NCI-H128 (cell line): ENCODE measurements around the gene MAP3K7.

ENCODE experiments used
- DNase-seq: peaks from one replicate; lab custom pipeline; 2025; ENCODE audit not compliant: unreplicated experiment; lab: John Stamatoyannopoulos, UW

MAP3K7 gene

GRCh38 chr6:90533615-90534336 is 53.1 kb downstream of the MAP3K7 start:
- DNase-seq = no peak

- DNase-seq = no peak
Observed at GRCh38 chr6:90530882-90531281, 56.0 kb downstream of the MAP3K7 start.

GRCh38 chr6:90525421-90525820 is 61.5 kb downstream of the MAP3K7 start:
- DNase-seq = no peak

- no peak for DNase-seq
Observed at GRCh38 chr6:90523779-90524310, 63.0 kb downstream of the MAP3K7 start.

- DNase-seq = no peak
Observed at GRCh38 chr6:90521955-90522354, 64.9 kb downstream of the MAP3K7 start.

- no peak for DNase-seq
Observed at GRCh38 chr6:90516074-90516660, 70.7 kb downstream of the MAP3K7 start.

GRCh38 chr6:90514496-90514895 is 72.4 kb downstream of the MAP3K7 start:
- DNase-seq = no peak

- no peak for DNase-seq
Observed at GRCh38 chr6:90508753-90509152, 78.1 kb downstream of the MAP3K7 start.

GRCh38 chr6:90502866-90503407 is 83.9 kb downstream of the MAP3K7 start:
- no peak for DNase-seq

GRCh38 chr6:90502381-90502780 is 84.5 kb downstream of the MAP3K7 start:
- DNase-seq = no peak

GRCh38 chr6:90500458-90500857 is 86.4 kb downstream of the MAP3K7 start:
- no peak for DNase-seq

- DNase-seq = no peak
Observed at GRCh38 chr6:90497411-90497810, 89.5 kb downstream of the MAP3K7 start.

GRCh38 chr6:90496258-90497016 is 90.4 kb downstream of the MAP3K7 start:
- no peak for DNase-seq

- DNase-seq = no peak
Observed at GRCh38 chr6:90495216-90495817, 91.6 kb downstream of the MAP3K7 start.

GRCh38 chr6:90494067-90494780 is 92.6 kb downstream of the MAP3K7 start:
- no peak for DNase-seq

- no peak for DNase-seq
Observed at GRCh38 chr6:90493332-90493731, 93.5 kb downstream of the MAP3K7 start.

- no peak for DNase-seq
Observed at GRCh38 chr6:90492798-90493197, 94.1 kb downstream of the MAP3K7 start.

GRCh38 chr6:90492369-90492768 is 94.5 kb downstream of the MAP3K7 start:
- no peak for DNase-seq

GRCh38 chr6:90490030-90490716 is 96.7 kb downstream of the MAP3K7 start:
- no peak for DNase-seq

- no peak for DNase-seq
Observed at GRCh38 chr6:90488816-90489215, 98.1 kb downstream of the MAP3K7 start.
